Choroid plexus epithelial cell (primary cell): ENCODE data around the gene SERPINA5.
"Not testable (repeated sequence)": the region's sequence is repeated elsewhere in the genome, so short reads cannot be mapped to it uniquely, and the experiment has no call there.

Source experiments
- DNase-seq: peaks from one replicate; pipeline ENCODE4 v3.0.0-alpha.2; 2010; ENCODE audit warnings: low read depth
- H3K4me3 ChIP-seq: 2 replicates; pipeline ENCODE4 v1.5.1; 2011; ENCODE audit warnings: low read depth, mild to moderate bottlenecking, control low read depth, low read length, moderate library complexity
- CTCF ChIP-seq: conservative IDR thresholded peaks from 2 replicates; pipeline ENCODE4 v1.5.1; 2011; ENCODE audit warnings: low read depth, mild to moderate bottlenecking, control low read depth, inconsistent platforms, low read length, moderate library complexity

SERPINA5 gene

GRCh38 chr14:94600148-94600545, 18.9 kb downstream of the SERPINA5 start:
- no peak for DNase-seq
- no peak for TF ChIP-seq CTCF
- no peak overlapping the region for H3K4me3 ChIP-seq

GRCh38 chr14:94601884-94602391, 20.7 kb downstream of the SERPINA5 start:
- TF ChIP-seq CTCF = no peak
- DNase-seq = peak; percentile 91
- H3K4me3 ChIP-seq = no peak overlapping the region

GRCh38 chr14:94602722-94603121, 21.5 kb downstream of the SERPINA5 start:
- TF ChIP-seq CTCF = no peak
- no peak overlapping the region for H3K4me3 ChIP-seq
- no peak for DNase-seq

- no peak for TF ChIP-seq CTCF
- no peak for DNase-seq
- H3K4me3 ChIP-seq = no peak overlapping the region
Measured at GRCh38 chr14:94605361-94605760, 24.1 kb downstream of the SERPINA5 start.

- H3K4me3 ChIP-seq = not testable (repeated sequence)
Measured at GRCh38 chr14:94608966-94609365, 27.7 kb downstream of the SERPINA5 start.

GRCh38 chr14:94611179-94611578, 30.0 kb downstream of the SERPINA5 start:
- no peak overlapping the region for H3K4me3 ChIP-seq
- no peak for TF ChIP-seq CTCF
- DNase-seq = no peak

More at GRCh38 chr14:94608966-94609365, 27.7 kb downstream of the SERPINA5 start:
- DNase-seq = not testable (repeated sequence)

- peak within 1 kb of the TSS; percentile 4 for H3K4me3 ChIP-seq
- TF ChIP-seq CTCF = no peak
- peak; percentile 76 for DNase-seq
Measured at GRCh38 chr14:94612174-94612573, 30.9 kb downstream of the SERPINA5 start, which contains the start of gene SERPINA3. SERPINA3 (plus strand) TSS chr14:94612391; CDS start chr14:94614442, 2,051 bp downstream.
